ENCODE results near the gene ITGB7.
"Not testable (repeated sequence)": the region's sequence is repeated elsewhere in the genome, so short reads cannot be mapped to it uniquely, and the experiment has no call there.

The ITGB7 gene

DNA sequence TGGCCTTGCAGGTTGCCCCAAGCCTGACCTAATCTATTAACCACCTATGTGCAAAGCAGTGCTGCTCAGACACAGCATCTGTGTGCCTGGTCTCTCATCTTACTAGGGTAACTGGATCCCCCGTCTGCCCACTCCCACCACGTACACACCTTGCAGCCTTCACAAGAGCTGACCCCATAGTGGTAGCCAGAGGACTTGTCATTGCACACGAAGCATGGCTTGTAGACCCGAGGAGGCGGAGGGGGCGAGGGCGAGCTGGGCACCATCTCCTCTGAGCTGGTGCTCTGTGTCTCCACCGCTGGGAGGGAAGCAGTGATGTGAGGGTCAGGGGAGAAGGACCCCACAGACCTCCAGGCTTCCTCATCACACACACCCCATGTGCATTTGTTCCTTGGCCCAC, 8.4 kb upstream of the ITGB7 start:
- DNase-seq = no peak

DNA sequence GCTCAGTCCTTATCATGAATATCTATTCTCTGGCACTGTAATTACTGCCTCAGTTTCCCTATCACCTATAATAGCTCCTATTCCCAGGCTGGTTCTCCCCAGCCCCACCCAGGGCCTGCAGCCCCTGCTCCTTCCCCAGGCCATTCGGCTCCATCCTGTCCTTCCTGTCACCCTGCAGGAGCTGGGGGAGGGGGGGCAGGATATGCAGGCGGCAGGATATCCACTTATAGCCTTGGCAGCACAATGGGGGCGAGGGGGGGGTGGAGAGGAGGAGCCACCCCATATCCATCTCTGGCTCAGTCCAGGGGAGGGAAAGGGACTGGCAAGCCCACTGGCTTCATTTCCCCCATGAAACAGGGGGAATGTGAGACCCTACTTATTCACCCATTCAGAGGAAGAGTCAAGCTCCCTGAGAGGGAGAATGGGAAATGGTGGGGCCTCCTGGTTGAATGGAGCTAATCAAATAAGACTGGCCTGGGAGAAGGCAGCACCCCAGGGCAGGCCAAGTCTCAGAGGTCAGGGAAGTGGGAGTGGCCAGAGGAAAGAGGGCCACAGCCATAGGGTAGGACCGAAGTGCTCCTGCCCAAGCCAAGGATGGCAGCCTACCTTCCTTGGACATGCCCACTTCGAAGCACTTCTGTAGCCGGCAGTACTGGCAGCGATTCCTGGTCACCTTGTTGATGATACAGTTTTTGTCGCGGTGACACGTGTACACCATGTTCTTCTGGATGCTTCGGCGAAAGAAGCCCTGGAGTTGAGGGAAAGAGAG, 7.8 kb upstream of the ITGB7 start:
- DNase-seq = no peak

DNA sequence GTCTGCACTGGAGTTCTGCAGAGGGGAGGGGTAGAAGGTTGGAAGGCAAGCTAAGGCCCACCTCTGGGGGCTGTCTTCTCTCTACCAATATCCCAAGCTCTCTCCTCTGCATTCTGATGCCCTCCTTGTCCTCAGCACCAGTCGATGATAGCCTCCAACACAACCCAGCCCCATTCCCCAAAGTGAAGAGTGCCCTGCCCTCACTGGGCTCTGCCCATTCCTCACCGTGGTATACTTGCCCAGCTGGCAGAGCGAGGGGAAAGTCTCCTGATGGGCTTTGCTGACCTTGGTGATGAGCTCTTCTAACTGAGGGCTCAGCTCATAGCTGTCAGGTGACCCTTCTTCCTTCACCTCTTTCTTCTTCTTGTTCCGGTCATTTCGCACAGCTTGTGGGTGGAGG, 7.2 kb upstream of the ITGB7 start:
- DNase-seq = no peak

DNA sequence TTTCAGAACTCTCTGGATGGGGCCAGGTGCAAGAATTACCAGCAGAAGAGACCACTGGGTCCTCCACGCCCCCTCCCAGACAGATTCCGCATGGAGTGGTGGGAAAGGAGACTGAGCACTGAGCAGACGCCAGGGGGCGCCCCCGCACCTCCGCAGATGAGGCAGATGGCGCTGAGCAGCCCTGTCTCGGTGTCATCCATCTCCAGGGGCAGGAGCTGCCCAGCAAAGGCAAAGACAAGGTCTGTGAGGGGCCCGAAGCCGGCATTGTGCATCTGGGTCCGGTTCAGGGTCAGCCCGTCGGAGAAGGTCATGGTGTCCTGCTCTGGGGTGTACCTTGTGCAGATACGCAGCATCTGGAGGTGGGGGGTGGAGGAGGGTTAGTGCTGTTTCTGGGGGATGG, 6.3 kb upstream of the ITGB7 start:
- no peak for DNase-seq

DNA sequence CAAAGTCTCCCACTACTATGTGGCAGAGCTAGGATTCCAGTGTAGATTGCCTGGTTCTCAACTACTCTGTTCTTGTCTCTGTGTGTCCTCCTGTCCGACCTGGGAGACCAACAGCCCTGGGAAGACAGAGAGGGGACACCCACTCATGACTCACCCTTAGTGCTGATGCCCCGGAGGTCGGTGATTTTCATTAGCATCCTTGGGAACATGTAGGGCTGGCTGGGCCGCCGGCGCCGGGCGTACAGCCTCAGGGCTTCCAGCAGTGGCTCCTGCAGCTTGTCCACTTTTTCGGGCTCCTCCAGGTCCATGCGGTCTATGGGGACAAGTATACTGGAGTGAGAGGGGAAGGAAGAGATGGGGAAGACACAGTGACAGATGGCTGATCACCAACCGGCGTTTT, 5.9 kb upstream of the ITGB7 start:
- DNase-seq = no peak

DNA sequence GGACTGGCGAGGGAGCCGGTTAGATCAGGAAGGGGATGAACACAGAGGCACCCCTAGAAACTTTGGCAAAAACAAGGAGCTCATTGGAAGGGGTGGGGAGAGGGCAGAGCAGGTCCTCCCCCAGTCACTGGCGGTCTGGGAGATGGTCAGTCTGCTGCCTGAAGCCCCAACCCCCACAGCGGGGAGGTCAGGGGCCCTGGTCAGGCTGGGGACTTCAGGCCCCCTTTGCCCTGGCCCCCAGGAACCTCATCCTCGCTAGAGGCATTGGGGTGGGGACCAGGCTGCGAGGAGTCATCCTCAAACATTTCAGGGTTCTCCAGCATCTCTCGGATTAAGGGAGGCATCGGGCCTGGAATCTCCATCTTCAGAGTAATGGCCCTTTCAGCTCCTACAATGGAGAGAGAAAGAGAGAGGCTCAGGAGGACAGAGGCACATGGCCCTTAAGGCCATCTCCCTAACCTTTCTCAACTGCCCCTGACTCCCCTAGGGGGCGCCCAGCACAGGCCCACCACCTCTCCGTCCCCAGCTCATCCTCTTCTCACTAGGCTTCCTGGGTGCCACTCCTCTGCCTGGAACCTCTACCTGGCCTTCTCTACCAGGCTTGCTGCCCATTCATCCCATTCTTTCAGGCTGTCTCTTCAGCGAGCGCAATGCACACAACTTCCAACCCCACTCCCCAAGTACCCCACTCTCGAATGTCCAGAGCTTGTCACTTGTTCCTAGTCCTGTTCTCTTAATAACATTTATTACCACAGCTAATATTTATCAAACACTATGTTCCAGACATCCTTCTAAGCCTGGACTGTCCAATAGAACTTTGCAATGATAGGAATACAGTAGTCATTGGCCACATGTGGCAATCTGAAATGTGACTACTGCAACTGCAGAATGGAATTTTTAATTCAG, 4.7 kb upstream of the ITGB7 start:
- no peak for DNase-seq

DNA sequence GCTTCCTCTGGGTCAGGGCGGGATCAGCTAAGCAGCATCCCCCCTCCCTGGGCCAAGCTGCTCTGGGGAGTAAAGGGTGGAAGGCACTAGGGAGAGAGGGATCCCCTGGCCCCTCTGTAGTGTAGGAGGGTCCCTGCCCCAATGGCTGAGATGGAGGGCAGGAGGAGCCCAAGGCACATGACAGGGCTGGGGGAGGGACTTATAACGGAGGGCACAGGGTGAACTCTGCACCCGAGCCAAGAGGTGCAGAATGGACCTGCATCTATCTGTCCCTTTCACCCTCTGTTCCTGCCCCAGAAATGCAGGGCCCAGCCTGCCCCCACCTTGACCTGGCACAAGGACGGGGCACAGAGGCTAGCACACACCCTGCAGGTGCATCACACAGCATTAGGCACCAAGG, 3.8 kb upstream of the ITGB7 start:
- DNase-seq = no peak

DNA sequence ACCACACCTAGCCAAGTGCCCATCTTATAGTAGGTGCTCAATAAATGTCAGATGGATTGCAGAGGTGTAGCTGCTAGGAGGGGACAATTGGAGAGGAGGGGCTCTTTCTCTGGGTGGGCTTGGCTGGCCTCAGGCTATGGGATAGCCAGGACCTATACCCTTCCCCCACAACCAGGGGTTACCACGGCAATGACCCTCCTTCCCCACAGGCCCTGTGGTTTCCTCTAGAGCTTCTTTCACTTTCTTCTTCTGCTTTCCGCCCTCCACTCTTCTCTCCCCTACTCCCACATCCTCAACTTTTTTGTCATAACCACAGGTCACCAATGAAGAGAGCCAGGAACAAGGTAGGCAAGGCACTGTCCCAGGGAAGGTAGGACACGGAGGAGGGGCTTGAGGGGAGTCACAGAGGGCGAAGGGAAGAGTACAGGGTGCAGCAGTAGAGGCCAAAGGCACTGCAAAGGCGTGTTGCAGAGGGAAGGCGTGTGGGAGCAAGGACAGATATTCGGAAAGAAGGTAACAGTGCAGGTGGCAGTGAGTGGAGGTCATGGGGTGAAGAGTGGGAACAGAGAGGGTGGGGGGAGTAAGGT, 1.9 kb upstream of the ITGB7 start:
- no peak for DNase-seq

DNA sequence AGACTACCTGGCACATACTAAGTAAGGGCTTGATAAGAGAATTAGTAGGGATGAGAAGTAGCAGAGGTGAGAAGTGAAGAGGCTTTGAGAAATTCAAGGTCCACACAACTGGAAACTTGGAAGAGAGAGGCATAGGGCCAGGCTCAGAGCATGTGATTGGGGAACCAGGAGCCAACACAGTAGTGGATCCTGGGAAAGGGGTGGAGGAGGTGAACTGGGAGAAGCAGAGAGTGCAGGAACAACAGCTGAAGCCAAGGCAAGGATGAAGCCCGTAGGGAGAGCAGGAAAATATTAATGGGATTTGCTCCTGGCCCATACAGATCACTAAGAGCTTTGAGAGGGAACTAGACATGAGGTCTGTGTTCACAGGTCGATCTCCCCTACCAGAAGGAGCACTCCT, 1.4 kb upstream of the ITGB7 start:
- no peak for DNase-seq

DNA sequence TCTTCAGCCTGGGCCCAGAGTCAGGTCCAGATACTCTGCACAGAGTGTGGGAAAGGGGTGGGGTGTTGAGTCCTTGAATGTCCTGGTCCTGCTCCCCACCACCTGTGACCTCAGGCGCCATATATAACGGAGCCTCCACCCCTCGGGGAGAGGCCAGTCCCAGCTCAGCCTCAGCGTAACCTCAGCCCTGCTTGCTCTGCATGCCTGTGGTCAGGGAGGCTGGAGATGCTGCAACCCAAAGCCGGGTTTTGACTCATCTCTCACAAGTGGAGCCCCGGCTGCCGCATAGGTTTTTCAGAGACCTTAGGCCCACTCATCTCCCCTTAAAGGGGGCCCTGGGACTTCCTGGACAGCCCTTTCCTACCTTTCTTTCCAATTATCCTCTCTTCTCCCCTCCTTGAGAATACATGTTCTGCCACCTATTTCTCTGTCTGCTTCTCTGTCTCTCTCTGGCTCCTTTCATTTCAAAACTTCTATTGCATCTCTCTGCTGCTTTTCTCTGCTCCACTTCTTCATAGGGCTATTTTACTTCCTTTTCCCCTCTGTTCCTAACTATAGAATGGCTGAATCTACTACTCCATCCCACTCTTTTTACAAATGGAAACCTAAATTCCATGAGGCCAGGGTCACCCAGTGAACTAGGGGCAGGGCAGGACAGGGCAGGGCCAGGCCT, 1.2 kb downstream of the ITGB7 start:
- no peak for DNase-seq

DNA sequence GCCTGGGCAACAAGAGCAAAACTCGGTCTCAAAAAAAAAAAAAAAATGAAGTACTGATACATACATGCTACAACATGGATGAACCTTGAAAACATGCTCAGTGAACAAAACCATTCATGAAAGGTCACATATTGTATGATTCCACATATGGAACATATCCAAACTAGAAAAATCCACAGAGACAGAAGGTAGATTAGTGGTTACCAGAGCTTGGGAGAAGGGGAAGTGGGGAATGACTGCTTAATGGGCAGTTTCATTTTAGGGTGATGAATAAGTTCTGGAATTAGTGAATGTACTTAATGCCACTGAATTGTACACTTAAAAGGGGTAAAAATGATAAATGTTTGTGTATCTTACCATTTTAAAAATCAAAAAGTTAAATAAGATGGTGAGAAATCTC, 2.7 kb downstream of the ITGB7 start:
- no peak for DNase-seq

DNA sequence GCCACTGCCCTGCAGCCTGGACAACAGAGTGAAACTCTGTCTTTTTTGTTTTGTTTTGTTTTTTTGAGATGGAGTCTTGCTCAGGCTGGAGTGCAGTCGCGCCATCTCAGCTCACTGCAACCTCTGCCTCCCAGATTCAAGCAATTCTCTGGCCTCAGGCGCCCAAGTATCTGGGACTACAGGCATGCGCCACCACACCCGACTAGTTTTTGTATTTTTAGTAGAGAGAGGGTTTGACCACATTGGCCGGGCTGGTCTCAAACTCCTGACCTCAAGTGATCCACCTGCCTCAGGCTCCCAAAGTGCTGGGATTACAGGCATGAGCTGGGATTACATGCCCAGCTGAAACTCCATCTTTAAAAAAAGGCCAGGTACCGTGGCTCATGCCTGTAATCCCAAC, 4.7 kb downstream of the ITGB7 start:
- DNase-seq = not testable (repeated sequence)

DNA sequence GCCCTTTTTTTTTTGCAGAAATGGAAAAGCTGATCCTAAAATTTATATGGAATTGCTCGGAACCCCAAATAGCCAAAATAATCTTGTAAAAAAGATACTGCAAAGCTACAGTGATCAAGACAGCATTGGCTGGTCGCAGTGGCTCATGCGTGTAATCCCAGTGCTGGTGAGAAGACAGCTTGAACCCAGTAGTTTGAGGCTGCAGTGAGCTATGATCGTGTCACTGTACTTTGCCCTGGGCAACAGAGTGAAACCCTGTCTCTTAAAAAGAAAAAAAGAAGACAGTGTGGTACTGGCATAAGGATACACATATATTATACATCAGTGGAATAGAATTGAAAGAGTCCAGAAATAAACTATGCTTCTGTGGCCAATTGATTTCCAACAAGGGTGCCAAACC, 5.4 kb downstream of the ITGB7 start:
- DNase-seq = no peak

DNA sequence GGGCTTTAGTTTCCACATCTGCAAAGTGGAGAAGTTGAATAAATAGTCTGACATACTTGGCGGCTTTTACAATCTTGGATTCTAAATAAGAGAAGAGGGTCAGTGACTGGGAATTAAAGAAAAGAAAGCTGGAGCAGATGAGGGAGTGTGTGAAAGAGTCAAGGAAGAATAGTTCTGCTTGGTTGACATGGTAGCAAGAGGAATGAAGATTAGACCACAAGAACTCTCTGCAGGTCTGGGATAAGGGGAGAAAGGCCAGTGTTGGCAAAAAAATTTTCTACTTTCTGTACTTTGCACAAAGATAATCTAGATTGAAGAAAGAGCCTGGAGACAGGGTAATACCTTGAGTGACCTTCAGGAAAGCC, 5.9 kb downstream of the ITGB7 start:
- DNase-seq = no peak

DNA sequence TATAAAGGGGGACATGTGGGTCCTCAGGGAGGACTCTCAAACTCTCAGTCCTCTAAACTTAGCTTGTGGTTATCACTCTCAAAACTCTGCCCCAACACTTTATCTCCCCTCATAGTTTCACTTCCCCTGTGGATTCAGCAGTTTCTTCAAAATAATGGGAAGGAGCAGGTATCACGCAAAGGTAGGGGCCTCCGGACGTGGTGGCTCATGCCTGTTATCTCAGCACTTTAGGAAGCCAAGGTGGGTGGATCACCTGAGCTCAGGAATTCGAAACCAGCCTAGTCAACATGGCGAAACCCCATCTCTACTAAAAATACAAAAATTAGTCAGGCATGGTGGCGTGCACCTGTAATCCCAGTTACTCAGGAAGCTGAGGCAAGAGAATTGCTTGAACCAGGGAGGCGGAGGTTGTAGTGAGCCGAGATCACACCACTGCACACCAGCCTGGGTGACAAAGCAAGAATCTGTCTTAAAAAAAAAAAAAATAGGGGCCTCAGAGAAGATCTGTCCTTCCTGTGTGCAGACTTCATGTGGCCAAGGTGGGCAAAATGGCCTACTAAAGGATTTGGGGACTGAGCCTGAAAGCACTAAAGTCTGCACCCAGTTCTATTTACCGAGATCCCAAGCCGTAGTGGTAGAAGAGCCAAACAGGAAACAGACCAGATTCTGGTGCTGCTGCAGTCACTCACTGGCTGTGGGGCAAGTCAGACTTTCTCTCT, 6.4 kb downstream of the ITGB7 start:
- no peak for DNase-seq

DNA sequence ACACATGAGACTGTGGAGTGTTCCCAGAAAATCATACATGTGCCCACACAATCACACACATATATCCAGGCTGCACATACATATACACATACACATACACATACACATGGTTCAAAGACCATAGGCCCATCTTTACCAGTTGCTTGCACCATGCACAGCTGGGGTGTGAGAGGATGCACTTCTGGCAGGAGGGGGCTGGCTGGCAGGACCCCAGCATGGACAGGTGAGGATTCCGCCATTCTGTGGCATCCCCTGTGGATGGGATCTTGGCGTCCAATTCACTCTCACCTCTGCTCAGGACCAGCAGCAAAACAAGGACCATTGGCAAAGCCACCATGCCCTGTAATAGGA, 7.0 kb downstream of the ITGB7 start:
- no peak for DNase-seq

DNA sequence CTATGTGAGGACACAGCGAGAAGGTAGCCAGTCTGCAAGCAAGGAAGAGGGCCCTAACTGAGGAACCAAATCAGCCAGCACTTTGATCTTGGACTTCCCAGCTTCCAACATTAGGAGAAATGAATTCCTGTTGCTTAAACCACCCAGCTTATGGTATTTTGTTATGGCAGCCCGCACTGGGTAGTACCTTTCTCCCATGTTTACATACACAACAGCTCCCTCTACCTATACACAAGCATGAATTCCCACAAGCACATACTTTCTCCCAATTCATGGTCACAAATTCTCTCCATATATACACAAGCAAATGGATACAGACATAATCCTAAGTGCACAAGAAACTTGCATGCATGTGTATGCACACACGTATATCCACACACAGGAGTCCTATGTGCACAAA, 7.4 kb downstream of the ITGB7 start:
- no peak for DNase-seq

DNA sequence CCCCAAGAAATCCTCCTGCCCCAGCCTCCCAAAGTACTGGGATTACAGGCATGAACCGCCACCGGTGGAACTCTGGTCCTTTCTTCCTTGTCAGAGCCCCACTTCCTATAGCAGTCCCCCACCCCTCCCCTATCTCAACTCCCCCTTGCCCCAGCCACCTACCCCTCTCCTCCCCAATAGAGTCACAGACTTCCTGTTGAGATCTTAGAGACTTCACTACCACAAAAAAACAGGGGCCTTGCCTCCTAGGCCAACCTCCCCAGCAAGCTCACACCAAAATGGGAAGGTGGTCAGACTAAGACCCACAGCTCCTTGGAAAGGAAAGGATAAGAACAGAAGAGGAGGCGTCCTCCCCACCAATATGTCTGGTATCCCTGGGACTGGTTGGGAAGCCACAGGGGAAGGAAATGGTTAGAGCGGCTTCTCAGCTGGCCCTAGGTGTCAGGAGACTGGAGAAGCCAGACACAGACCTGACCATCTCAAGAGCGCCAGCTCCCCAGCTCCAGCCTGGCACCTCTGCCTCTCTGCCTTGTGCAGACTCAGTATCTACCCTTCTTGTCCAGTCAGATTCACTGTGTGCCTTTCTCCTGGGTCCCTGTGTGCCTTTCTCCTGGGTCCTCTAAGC, 8.5 kb downstream of the ITGB7 start:
- no peak for DNase-seq

DNA sequence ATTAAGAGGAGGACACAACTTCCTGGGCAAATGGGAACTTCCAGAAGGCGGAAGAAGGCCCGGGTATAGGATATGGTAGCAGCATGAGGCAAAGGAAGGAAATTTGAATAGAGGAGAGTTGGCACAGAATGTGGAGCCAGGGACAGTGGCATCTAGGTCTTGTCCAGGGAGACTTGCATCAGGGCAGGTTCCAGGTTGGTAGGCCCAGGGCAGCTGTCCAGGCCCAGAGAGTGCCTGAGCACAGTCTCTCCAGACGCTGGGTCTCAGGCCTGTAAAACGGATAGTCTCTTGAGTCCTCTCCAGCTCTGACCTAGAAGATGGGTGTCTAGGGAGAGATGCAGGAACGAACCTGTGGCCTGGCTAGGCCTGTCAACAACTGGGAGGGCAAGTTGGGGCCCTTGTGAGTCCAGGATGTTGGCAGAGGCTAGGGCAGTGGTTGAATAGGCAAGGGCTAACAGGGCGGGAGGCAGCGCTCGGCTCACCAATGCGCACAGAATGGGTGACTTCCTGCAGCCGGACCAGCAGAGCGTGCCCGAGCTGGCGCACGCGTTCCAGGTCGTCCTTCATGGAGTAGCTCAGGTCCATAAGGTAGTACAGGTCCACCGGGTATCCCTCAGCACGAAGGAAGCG, 9.9 kb downstream of the ITGB7 start:
- DNase-seq = no peak

DNA sequence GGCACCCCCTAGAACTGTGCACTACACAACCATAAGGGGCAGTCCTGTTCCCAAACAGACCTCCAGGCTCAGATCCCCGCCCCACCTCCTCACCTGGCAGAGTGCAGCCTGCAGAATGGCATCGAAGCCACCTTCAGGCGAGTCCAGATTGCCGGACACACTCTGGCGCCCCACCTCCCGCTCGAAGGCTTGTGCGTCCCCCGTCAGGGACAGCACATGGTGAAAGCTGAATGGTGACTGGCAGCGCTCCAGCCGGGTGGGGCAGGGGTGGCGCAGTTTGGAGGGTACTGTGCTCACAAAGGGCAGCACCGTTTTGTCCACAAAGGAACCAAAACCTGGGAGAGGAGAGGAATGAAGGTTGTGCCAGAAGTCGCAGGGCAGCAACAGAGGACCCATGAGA, 10.6 kb downstream of the ITGB7 start:
- no peak for DNase-seq

DNA sequence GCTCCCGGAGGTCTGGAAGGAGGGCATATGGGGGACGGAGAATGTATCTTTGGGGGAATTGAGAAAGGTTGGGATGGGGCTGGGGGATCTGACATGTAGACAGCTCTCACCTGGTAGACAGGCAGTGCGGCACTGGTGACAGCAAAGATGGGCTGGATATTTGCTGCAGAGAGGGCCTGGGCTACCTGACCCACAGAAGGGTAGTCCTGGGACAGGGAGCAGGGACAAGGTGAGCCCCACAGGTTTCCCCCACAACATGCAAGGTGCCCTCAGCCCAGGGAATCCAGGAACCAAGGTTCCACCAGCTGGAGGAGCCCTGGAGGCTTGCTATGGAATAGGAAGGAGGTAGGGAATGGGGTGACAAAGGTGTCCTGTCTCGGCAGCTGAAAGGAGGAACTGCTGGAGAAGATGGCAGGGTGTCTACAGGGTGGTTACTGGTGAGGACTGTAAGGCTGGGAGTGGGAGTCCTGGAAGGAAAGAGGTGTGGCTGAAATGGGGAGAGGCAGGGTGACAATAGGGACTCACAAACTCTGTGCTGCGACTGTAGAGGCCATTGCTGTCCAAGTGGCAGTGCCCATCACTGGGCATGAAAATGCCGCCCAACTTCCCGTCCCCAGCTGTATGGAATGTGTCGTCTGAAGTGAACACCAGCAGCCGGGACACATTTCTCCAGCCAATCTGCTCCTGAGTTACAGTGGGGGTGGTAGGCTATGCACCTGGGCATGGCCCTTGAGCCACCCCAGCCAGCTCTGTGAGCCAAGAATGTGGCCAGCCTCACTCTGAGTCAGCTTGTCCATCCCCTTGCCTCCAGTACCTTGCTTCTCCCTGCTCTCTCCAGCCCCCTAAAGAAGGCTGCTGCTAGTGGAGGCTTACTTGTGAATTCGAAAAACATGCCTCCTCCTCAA, 11.3 kb downstream of the ITGB7 start:
- no peak for DNase-seq

All from NCI-H187 treated with DMSO at 0.1 percent for 48 hours (cell line).